HEK293 (cell line): Measurements from ENCODE around the gene OCSTAMP.

Experiments
- CTCF ChIA-PET: fragments of 350-600 bp; formaldehyde crosslinking; extraction: SDS; loops from one replicate; lab custom pipeline; 2021; ENCODE audit warnings: antibody characterized with exemption; lab: Yijun Ruan, JAX
- POLR2A ChIA-PET: fragments of 300-600 bp; formaldehyde crosslinking; extraction: SDS; loops from one replicate; lab custom pipeline; 2020; ENCODE audit warnings: antibody characterized with exemption, inconsistent platforms; lab: Yijun Ruan, JAX
- H3K27ac ChIP-seq: fragments of 200-500 bp; sonication (Bioruptor generic); 2 replicates; pipeline ENCODE4 v1.5.1; 2014; ENCODE audit warnings: low read depth, low read length, control low read depth, inconsistent platforms; ENCODE audit errors: extremely low read depth
- H3K36me3 ChIP-seq, 2 experiments: fragments of 200-500 bp in 1 of 2; sonication (Bioruptor generic) in 1 of 2; 1 replicate in 1 of 2; 2 replicates in 1 of 2; pipeline ENCODE4 v1.5.1; 2014 to 2017; ENCODE audit warnings: inconsistent platforms in 2 of 2, low read length in 2 of 2; ENCODE audit not compliant: control insufficient read depth in 2 of 2, insufficient read depth in 1 of 2
- H3K4me1 ChIP-seq: fragments of 200-500 bp; sonication (Bioruptor generic); 2 replicates; pipeline ENCODE4 v1.5.1; 2014; ENCODE audit warnings: mild to moderate bottlenecking, low read length, inconsistent platforms; ENCODE audit not compliant: control insufficient read depth, insufficient read depth
- H3K4me3 ChIP-seq: 2 replicates; pipeline ENCODE4 v1.5.1; 2011; ENCODE audit warnings: low read depth, mild to moderate bottlenecking, control low read depth, low read length, moderate library complexity
- H3K9me3 ChIP-seq: fragments of 200-500 bp; sonication (Bioruptor generic); 2 replicates; pipeline ENCODE4 v1.5.1; 2014; ENCODE audit warnings: low read depth, low read length, inconsistent platforms; ENCODE audit not compliant: control insufficient read depth, insufficient read depth
- HOXA7 ChIP-seq: sonication (generic); formaldehyde crosslinking; IDR thresholded peaks from 2 replicates; pipeline ENCODE4 v1.8.1; 2022; ENCODE audit warnings: missing genetic modification reagents, borderline replicate concordance
- MYNN ChIP-seq: fragments of 450-650 bp; formaldehyde crosslinking; IDR thresholded peaks from 2 replicates; pipeline ENCODE4 v1.5.1; 2016; ENCODE audit warnings: missing biosample characterization, missing genetic modification characterization, borderline replicate concordance
- SALL2 ChIP-seq: fragments of 450-650 bp; formaldehyde crosslinking; IDR thresholded peaks from 2 replicates; pipeline ENCODE4 v1.5.0; 2017; ENCODE audit warnings: missing biosample characterization, mild to moderate bottlenecking, missing genetic modification characterization, borderline replicate concordance
- ZFP41 ChIP-seq: fragments of 450-650 bp; formaldehyde crosslinking; IDR thresholded peaks from 2 replicates; pipeline ENCODE4 v1.5.1; 2016; ENCODE audit warnings: missing biosample characterization, missing genetic modification characterization, borderline replicate concordance
- ZNF10 ChIP-seq: fragments of 450-650 bp; formaldehyde crosslinking; IDR thresholded peaks from 2 replicates; pipeline ENCODE4 v1.5.1; 2017; ENCODE audit warnings: missing biosample characterization, missing genetic modification characterization
- ZNF174 ChIP-seq: fragments of 450-650 bp; formaldehyde crosslinking; IDR thresholded peaks from 2 replicates; pipeline ENCODE4 v1.5.0; 2017; ENCODE audit warnings: missing biosample characterization, mild to moderate bottlenecking, missing genetic modification characterization
- ZNF202 ChIP-seq: fragments of 450-650 bp; formaldehyde crosslinking; IDR thresholded peaks from 2 replicates; pipeline ENCODE4 v1.5.1; 2016; ENCODE audit warnings: missing biosample characterization, missing genetic modification characterization, borderline replicate concordance
- ZNF223 ChIP-seq: fragments of 450-650 bp; formaldehyde crosslinking; IDR thresholded peaks from 2 replicates; pipeline ENCODE4 v1.5.1; 2016; ENCODE audit warnings: missing biosample characterization, missing genetic modification characterization
- ZNF248 ChIP-seq: fragments of 450-650 bp; formaldehyde crosslinking; IDR thresholded peaks from 2 replicates; pipeline ENCODE4 v1.5.1; 2017; ENCODE audit warnings: missing biosample characterization, missing genetic modification characterization
- ZNF335 ChIP-seq: fragments of 450-650 bp; formaldehyde crosslinking; conservative IDR thresholded peaks from 2 replicates; pipeline ENCODE4 v1.5.1; 2016; ENCODE audit warnings: missing biosample characterization, missing genetic modification characterization
- ZNF341 ChIP-seq: fragments of 450-650 bp; formaldehyde crosslinking; IDR thresholded peaks from 2 replicates; pipeline ENCODE4; 2016; ENCODE audit warnings: low read depth, missing biosample characterization, missing genetic modification characterization
- ZNF391 ChIP-seq: fragments of 450-650 bp; formaldehyde crosslinking; IDR thresholded peaks from 2 replicates; pipeline ENCODE4 v1.5.1; 2016; ENCODE audit warnings: low read depth, missing biosample characterization, missing genetic modification characterization, borderline replicate concordance
- ZNF501 ChIP-seq: fragments of 450-650 bp; formaldehyde crosslinking; IDR thresholded peaks from 2 replicates; pipeline ENCODE4 v1.5.1; 2016; ENCODE audit warnings: missing biosample characterization, missing genetic modification characterization
- ZNF555 ChIP-seq: fragments of 450-650 bp; formaldehyde crosslinking; conservative IDR thresholded peaks from 2 replicates; pipeline ENCODE4 v1.5.1; 2017; ENCODE audit warnings: missing biosample characterization, mild to moderate bottlenecking, missing genetic modification characterization, inconsistent platforms
- ZNF670 ChIP-seq: fragments of 450-650 bp; formaldehyde crosslinking; IDR thresholded peaks from 2 replicates; pipeline ENCODE4 v1.5.1; 2016; ENCODE audit warnings: missing biosample characterization, missing genetic modification characterization, low read depth
- TF ChIP-seq, protein P1 (sequence below): fragments of 450-650 bp; formaldehyde crosslinking; IDR thresholded peaks from 2 replicates; pipeline ENCODE4 v1.5.1; 2016; ENCODE audit warnings: missing biosample characterization, missing genetic modification characterization
- TF ChIP-seq, protein P2 (sequence below): fragments of 450-650 bp; formaldehyde crosslinking; IDR thresholded peaks from 2 replicates; pipeline ENCODE4 v1.5.1; 2016; ENCODE audit warnings: missing biosample characterization, missing genetic modification characterization
- TF ChIP-seq, protein P3 (sequence below): fragments of 450-650 bp; formaldehyde crosslinking; IDR thresholded peaks from 2 replicates; pipeline ENCODE4 v1.5.1; 2016; ENCODE audit warnings: missing biosample characterization, missing genetic modification characterization

Gene OCSTAMP

DNA sequence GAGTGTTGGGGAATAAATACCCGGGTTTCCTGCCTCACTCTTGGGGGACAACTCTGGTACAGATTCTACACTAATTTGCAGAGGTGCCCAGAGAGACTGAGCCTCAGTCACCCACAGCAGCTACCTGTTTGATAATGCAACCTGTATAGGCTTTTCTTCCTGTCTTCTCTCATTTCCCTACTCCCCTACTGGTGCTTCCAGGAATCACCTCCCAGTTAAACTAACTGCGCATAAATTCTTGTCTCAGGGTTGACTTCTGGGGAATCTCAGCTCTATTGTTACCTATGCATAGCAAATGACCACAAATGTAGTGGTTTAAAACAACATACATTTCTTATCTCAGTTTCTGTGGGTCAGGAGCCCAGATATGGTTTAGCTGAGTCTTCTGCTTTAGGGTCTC lies 11.3 kb downstream of the OCSTAMP start (continued):
- TF ChIP-seq ZNF670 (tag by site-specific recombination), result no peak
- no peak for TF ChIP-seq ZFP41 (tag by site-specific recombination)
- TF ChIP-seq HOXA7, result no peak
- TF ChIP-seq ZNF555 (tag by site-specific recombination), result no peak
- TF ChIP-seq, protein P1, sequence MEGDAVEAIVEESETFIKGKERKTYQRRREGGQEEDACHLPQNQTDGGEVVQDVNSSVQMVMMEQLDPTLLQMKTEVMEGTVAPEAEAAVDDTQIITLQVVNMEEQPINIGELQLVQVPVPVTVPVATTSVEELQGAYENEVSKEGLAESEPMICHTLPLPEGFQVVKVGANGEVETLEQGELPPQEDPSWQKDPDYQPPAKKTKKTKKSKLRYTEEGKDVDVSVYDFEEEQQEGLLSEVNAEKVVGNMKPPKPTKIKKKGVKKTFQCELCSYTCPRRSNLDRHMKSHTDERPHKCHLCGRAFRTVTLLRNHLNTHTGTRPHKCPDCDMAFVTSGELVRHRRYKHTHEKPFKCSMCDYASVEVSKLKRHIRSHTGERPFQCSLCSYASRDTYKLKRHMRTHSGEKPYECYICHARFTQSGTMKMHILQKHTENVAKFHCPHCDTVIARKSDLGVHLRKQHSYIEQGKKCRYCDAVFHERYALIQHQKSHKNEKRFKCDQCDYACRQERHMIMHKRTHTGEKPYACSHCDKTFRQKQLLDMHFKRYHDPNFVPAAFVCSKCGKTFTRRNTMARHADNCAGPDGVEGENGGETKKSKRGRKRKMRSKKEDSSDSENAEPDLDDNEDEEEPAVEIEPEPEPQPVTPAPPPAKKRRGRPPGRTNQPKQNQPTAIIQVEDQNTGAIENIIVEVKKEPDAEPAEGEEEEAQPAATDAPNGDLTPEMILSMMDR (tag by site-specific recombination), result no peak
- TF ChIP-seq ZNF174 (tag by site-specific recombination), result no peak

- CTCF ChIA-PET, result interaction anchor here (0.6 kb wide), 1 partner anchor 9 kb away, joined by 4 read pairs; no protein-coding TSS in a partner anchor
These were observed 19.8 kb downstream of the OCSTAMP start for GRCh38 chr20:46530640-46531039.

DNA sequence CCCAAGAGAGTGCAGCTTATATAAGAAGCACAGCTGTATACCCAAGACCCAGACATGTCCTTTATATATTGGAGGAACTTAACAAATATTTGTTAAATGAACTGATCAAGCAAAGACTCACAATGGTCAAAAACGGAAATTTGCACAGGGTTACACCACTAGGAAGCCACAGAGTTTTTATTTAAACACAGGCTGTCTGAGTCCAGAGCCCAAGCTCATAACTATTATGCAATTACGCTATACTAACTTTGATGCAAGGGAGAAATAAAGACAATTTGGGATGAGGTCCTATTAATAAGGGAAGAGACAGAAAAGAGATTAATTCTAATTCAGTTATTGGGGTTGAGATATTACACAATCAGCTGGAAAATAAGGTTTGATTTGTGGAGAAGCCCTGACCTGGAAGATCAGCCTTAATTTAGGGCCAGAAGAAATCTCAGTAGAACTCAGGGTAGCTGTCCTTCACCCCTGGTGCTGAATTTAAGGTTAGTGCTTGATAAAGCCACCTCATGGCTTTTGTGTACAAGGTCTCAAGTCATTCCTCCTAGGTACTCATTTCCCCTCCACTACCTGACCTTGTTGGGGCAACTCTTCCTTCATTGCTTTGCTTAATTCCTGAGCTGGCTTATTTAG lies 26.6 kb downstream of the OCSTAMP start:
- H3K36me3 ChIP-seq, result no peaks in the 10 kb centered on the region
- no peaks in the 10 kb centered on the region for H3K4me1 ChIP-seq
- H3K27ac ChIP-seq, result no peak overlapping the region
- TF ChIP-seq MYNN, result no peak
- TF ChIP-seq, protein P2, sequence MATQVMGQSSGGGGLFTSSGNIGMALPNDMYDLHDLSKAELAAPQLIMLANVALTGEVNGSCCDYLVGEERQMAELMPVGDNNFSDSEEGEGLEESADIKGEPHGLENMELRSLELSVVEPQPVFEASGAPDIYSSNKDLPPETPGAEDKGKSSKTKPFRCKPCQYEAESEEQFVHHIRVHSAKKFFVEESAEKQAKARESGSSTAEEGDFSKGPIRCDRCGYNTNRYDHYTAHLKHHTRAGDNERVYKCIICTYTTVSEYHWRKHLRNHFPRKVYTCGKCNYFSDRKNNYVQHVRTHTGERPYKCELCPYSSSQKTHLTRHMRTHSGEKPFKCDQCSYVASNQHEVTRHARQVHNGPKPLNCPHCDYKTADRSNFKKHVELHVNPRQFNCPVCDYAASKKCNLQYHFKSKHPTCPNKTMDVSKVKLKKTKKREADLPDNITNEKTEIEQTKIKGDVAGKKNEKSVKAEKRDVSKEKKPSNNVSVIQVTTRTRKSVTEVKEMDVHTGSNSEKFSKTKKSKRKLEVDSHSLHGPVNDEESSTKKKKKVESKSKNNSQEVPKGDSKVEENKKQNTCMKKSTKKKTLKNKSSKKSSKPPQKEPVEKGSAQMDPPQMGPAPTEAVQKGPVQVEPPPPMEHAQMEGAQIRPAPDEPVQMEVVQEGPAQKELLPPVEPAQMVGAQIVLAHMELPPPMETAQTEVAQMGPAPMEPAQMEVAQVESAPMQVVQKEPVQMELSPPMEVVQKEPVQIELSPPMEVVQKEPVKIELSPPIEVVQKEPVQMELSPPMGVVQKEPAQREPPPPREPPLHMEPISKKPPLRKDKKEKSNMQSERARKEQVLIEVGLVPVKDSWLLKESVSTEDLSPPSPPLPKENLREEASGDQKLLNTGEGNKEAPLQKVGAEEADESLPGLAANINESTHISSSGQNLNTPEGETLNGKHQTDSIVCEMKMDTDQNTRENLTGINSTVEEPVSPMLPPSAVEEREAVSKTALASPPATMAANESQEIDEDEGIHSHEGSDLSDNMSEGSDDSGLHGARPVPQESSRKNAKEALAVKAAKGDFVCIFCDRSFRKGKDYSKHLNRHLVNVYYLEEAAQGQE (tag by site-specific recombination), result peak; percentile 94
- TF ChIP-seq, all 188 proteins: peak for 1
- CTCF ChIA-PET, result interaction anchor here (0.6 to 6.0 kb wide), 3 partner anchors 54 to 418 kb away, joined by 3 to 45 read pairs (median 4); no protein-coding TSS in a partner anchor
- POLR2A ChIA-PET, result interaction anchor here (0.5 kb wide), 1 partner anchor 67 kb away, joined by 3 read pairs; no protein-coding TSS in a partner anchor
- no peaks in the 10 kb centered on the region for H3K9me3 ChIP-seq
- no peak overlapping the region for H3K4me3 ChIP-seq

More at GRCh38 chr20:46530640-46531039, 19.8 kb downstream of the OCSTAMP start:
- Histone ChIP-seq H3K36me3 (no peaks in the 10 kb centered on the region), H3K9me3 (no peaks in the 10 kb centered on the region)
- POLR2A ChIA-PET, result no interaction called here
- no peak for TF ChIP-seq ZNF335
- TF ChIP-seq ZNF501 (tag by site-specific recombination), result no peak
- TF ChIP-seq, protein P3, sequence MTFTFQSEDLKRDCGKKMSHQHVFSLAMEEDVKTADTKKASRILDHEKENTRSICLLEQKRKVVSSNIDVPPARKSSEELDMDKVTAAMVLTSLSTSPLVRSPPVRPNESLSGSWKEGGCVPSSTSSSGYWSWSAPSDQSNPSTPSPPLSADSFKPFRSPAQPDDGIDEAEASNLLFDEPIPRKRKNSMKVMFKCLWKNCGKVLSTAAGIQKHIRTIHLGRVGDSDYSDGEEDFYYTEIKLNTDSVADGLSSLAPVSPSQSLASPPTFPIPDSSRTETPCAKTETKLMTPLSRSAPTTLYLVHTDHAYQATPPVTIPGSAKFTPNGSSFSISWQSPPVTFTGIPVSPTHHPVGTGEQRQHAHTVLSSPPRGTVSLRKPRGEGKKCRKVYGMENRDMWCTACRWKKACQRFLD (tag by site-specific recombination), result no peak
- no peak for TF ChIP-seq ZNF202 (tag by site-specific recombination)
- no peak for TF ChIP-seq SALL2 (tag by site-specific recombination)
- no peak for TF ChIP-seq ZNF248 (tag by site-specific recombination)
- no peak for TF ChIP-seq ZNF223 (tag by site-specific recombination)
- TF ChIP-seq ZNF341 (tag by site-specific recombination), result no peak
- no peak for TF ChIP-seq ZNF391
- TF ChIP-seq ZNF10 (tag by site-specific recombination), result no peak
- TF ChIP-seq, all 188 proteins: peak for 0
- no peak overlapping the region for H3K27ac ChIP-seq
- no peak overlapping the region for H3K4me3 ChIP-seq
- H3K4me1 ChIP-seq, result no peaks in the 10 kb centered on the region
